ENCODE data around the gene SLC9C2.
A peak's percentile ranks its signal among the peaks of the same experiment; 100 is the strongest.
"Not testable (repeated sequence)": the region's sequence is repeated elsewhere in the genome, so short reads cannot be mapped to it uniquely, and the experiment has no call there.

Gene SLC9C2

GRCh38 chr1:173523329-173523728 lies 79.5 kb downstream of the SLC9C2 start:
- no peak for DNase-seq

GRCh38 chr1:173520799-173521198 lies 82.1 kb downstream of the SLC9C2 start:
- DNase-seq, result no peak

GRCh38 chr1:173514503-173514902 lies 88.4 kb downstream of the SLC9C2 start:
- not testable (repeated sequence) for DNase-seq

- DNase-seq, result no peak
Measured at GRCh38 chr1:173509797-173510196, 93.1 kb downstream of the SLC9C2 start.

GRCh38 chr1:173508541-173508940 lies 94.3 kb downstream of the SLC9C2 start:
- no peak for DNase-seq

- DNase-seq, result no peak
Measured at GRCh38 chr1:173507847-173508209, 95.0 kb downstream of the SLC9C2 start.

- no peak for DNase-seq
Measured at GRCh38 chr1:173507205-173507846, 95.5 kb downstream of the SLC9C2 start.

GRCh38 chr1:173506437-173506836 lies 96.4 kb downstream of the SLC9C2 start:
- DNase-seq, result peak; percentile 27

- no peak for DNase-seq
Measured at GRCh38 chr1:173505391-173505790, 97.5 kb downstream of the SLC9C2 start.

GRCh38 chr1:173504268-173504667 lies 98.6 kb downstream of the SLC9C2 start:
- DNase-seq, result no peak

GRCh38 chr1:173503391-173503790 lies 99.5 kb downstream of the SLC9C2 start:
- peak; percentile 15 for DNase-seq

- DNase-seq, result no peak
Measured at GRCh38 chr1:173502104-173502503, 100.8 kb downstream of the SLC9C2 start.

- no peak for DNase-seq
Measured at GRCh38 chr1:173499729-173500128, 103.1 kb downstream of the SLC9C2 start.

- no peak for DNase-seq
Measured at GRCh38 chr1:173496757-173497320, 106.0 kb downstream of the SLC9C2 start.

GRCh38 chr1:173495609-173496267 lies 107.1 kb downstream of the SLC9C2 start:
- DNase-seq, result no peak

GRCh38 chr1:173493125-173493524 lies 109.7 kb downstream of the SLC9C2 start:
- not testable (repeated sequence) for DNase-seq

GRCh38 chr1:173491508-173491907 lies 111.4 kb downstream of the SLC9C2 start:
- no peak for DNase-seq

GRCh38 chr1:173489929-173490328 lies 112.9 kb downstream of the SLC9C2 start:
- no peak for DNase-seq

- DNase-seq, result peak; percentile 41
Measured at GRCh38 chr1:173489149-173489600, 113.7 kb downstream of the SLC9C2 start.

GRCh38 chr1:173488001-173488400 lies 114.9 kb downstream of the SLC9C2 start:
- DNase-seq, result no peak

- DNase-seq, result no peak
Measured at GRCh38 chr1:173485401-173485800, 117.5 kb downstream of the SLC9C2 start.

GRCh38 chr1:173484276-173484675 lies 118.6 kb downstream of the SLC9C2 start:
- DNase-seq, result no peak

- no peak for DNase-seq
Measured at GRCh38 chr1:173482683-173483082, 120.2 kb downstream of the SLC9C2 start.

- DNase-seq, result no peak
Measured at GRCh38 chr1:173481195-173481772, 121.6 kb downstream of the SLC9C2 start.

All from hematopoietic multipotent progenitor cell treated with erythropoietin and hydrocortisone succinate and interleukin-3 and kit ligand, for 6 days (in vitro differentiated cells).